H1 (cell line): ENCODE results near the gene CACNA1G. TPM values are rescaled to one million over a fixed set of nuclear protein-coding genes. Genes with fewer than 3 reads are reported as not detected.

Experiments
- CTCF ChIA-PET: fragments of 300-600 bp; sonication (Branson Sonifier 250); formaldehyde crosslinking; loops from one replicate; lab custom pipeline; 2021; ENCODE audit not compliant: partially characterized antibody; lab: Charles Lee
- POLR2A ChIA-PET: fragments of 300-600 bp; sonication (Branson Sonifier 250); formaldehyde crosslinking; loops from one replicate; lab custom pipeline; 2021; ENCODE audit warnings: inconsistent platforms; ENCODE audit not compliant: partially characterized antibody; lab: Charles Lee
- DNase-seq, 2 experiments: peaks; one replicate each; pipeline versions ENCODE4 v3.0.0 to v3.0.0-alpha.2; 2010 to 2022; ENCODE audit warnings: low spot score in 2 of 2, low read depth in 1 of 2, mixed read lengths in 1 of 2
- FAIRE-seq: peaks from 2 replicates; lab custom pipeline; 2011; peaks lifted over from hg19 to GRCh38; lab: Jason Lieb, UNC
- H2AFZ ChIP-seq: 2 replicates; pipeline ENCODE4 v1.8.1; 2012; ENCODE audit warnings: low read length, inconsistent platforms
- H2AK5ac ChIP-seq: 2 replicates; pipeline ENCODE4 v1.6.1; 2013; ENCODE audit warnings: low read depth, low read length
- H2BK120ac ChIP-seq: replicated peaks from 2 replicates; pipeline ENCODE3; 2013; ENCODE audit warnings: low read depth, low read length, inconsistent platforms
- H2BK12ac ChIP-seq: 2 replicates; pipeline ENCODE4 v1.6.1; 2013; ENCODE audit warnings: low read depth, low read length
- H2BK15ac ChIP-seq: 2 replicates; pipeline ENCODE4 v1.6.1; 2013; ENCODE audit warnings: low read length
- H2BK20ac ChIP-seq: 2 replicates; pipeline ENCODE4 v1.6.1; 2013; ENCODE audit warnings: low read length
- H2BK5ac ChIP-seq: 2 replicates; pipeline ENCODE4 v1.6.1; 2013; ENCODE audit warnings: low read depth, low read length
- H3K14ac ChIP-seq: 2 replicates; pipeline ENCODE4 v1.6.1; 2013; ENCODE audit warnings: inconsistent platforms; ENCODE audit not compliant: insufficient read length
- H3K18ac ChIP-seq: 2 replicates; pipeline ENCODE4 v1.6.1; 2013; ENCODE audit warnings: low read length; ENCODE audit errors: extremely low read depth
- H3K23ac ChIP-seq: 2 replicates; pipeline ENCODE4 v1.6.1; 2013; ENCODE audit warnings: inconsistent platforms; ENCODE audit not compliant: insufficient read length
- H3K23me2 ChIP-seq: 2 replicates; pipeline ENCODE4 v1.6.1; 2013; ENCODE audit warnings: low read depth, low read length
- H3K27ac ChIP-seq: 2 replicates; pipeline ENCODE4 v1.6.1; 2011; ENCODE audit warnings: low read depth, low read length, inconsistent platforms
- H3K27me3 ChIP-seq, 4 experiments: replicated peaks in 1 of 4; 1 replicate in 1 of 4; 2 replicates in 3 of 4; pipeline versions ENCODE4 v1.6.1 to v1.8.1; 2011 to 2013; ENCODE audit warnings: low read length in 3 of 4, mild to moderate bottlenecking in 3 of 4, inconsistent platforms in 2 of 4, mixed read lengths in 2 of 4, moderate library complexity in 1 of 4; ENCODE audit not compliant: control insufficient read depth in 3 of 4, insufficient read depth in 3 of 4; ENCODE audit errors: extremely low read depth in 1 of 4
- H3K36me3 ChIP-seq, 4 experiments: 2 replicates each; pipeline versions ENCODE4 v1.6.1 to v1.8.1; 2011 to 2013; ENCODE audit warnings: mild to moderate bottlenecking in 4 of 4, low read length in 3 of 4, moderate library complexity in 2 of 4, control low read depth in 1 of 4, inconsistent platforms in 1 of 4; ENCODE audit not compliant: insufficient read depth in 4 of 4, control insufficient read depth in 2 of 4
- H3K4ac ChIP-seq: replicated peaks from 2 replicates; pipeline ENCODE3; 2013; ENCODE audit warnings: low read length, low read depth, mixed read lengths, inconsistent platforms; ENCODE audit not compliant: insufficient read length
- H3K4me1 ChIP-seq, 4 experiments: replicated peaks in 1 of 4; 1 replicate in 1 of 4; 2 replicates in 3 of 4; pipeline versions ENCODE4 v1.6.1 to v1.8.1; 2011 to 2013; ENCODE audit warnings: low read length in 3 of 4, inconsistent platforms in 2 of 4, mixed read lengths in 1 of 4; ENCODE audit not compliant: insufficient read depth in 4 of 4, control insufficient read depth in 3 of 4
- H3K4me2 ChIP-seq, 2 experiments: 2 replicates each; pipeline versions ENCODE4 v1.6.1 to v1.8.1; 2011 to 2013; ENCODE audit warnings: low read depth in 2 of 2, low read length in 2 of 2, control low read depth in 1 of 2, inconsistent platforms in 1 of 2, mild to moderate bottlenecking in 1 of 2; ENCODE audit not compliant: insufficient read depth in 1 of 2
- H3K4me3 ChIP-seq, 4 experiments: fragments of 200-600, 300-600 bp in 1 of 4; sonication (generic), shearing (Covaris generic), sonication (Bioruptor Twin) in 1 of 4; 2 replicates each; pipeline versions ENCODE4 v1.5.1 to v1.8.1; 2011 to 2016; ENCODE audit warnings: low read length in 4 of 4, low read depth in 3 of 4, control low read depth in 2 of 4, inconsistent platforms in 2 of 4, mild to moderate bottlenecking in 2 of 4, mixed read lengths in 1 of 4, moderate library complexity in 1 of 4; ENCODE audit not compliant: insufficient read depth in 2 of 4; ENCODE audit errors: extremely low read depth in 1 of 4
- H3K56ac ChIP-seq: replicated peaks from 2 replicates; pipeline ENCODE3; 2013; ENCODE audit warnings: low read depth, mild to moderate bottlenecking, mixed read lengths, low read length, inconsistent platforms; ENCODE audit not compliant: insufficient read length
- H3K79me1 ChIP-seq: 2 replicates; pipeline ENCODE4 v1.6.1; 2013; ENCODE audit warnings: low read depth, low read length, control low read depth
- H3K79me2 ChIP-seq, 2 experiments: 2 replicates each; pipeline versions ENCODE4 v1.6.1 to v1.8.1; 2012 to 2013; ENCODE audit warnings: low read length in 2 of 2, mild to moderate bottlenecking in 2 of 2, inconsistent platforms in 1 of 2; ENCODE audit not compliant: insufficient read depth in 2 of 2, control insufficient read depth in 1 of 2
- H3K9ac ChIP-seq, 4 experiments: replicated peaks in 1 of 4; 1 replicate in 1 of 4; 2 replicates in 3 of 4; pipeline versions ENCODE4 v1.6.1 to v1.8.1; 2011 to 2013; ENCODE audit warnings: low read depth in 3 of 4, low read length in 3 of 4, control low read depth in 2 of 4, mild to moderate bottlenecking in 2 of 4, moderate library complexity in 2 of 4, inconsistent platforms in 1 of 4; ENCODE audit errors: extremely low read depth in 1 of 4
- H3K9me3 ChIP-seq, 2 experiments: 2 replicates each; pipeline versions ENCODE4 v1.6.1 to v1.8.1; 2012 to 2013; ENCODE audit warnings: mild to moderate bottlenecking in 2 of 2, moderate library complexity in 2 of 2, control low read depth in 1 of 2, inconsistent platforms in 1 of 2, low read depth in 1 of 2, low read length in 1 of 2, mixed read lengths in 1 of 2; ENCODE audit not compliant: insufficient read depth in 2 of 2
- H4K20me1 ChIP-seq, 2 experiments: replicated peaks in 1 of 2; 2 replicates each; pipeline versions ENCODE3 to v1.8.1; 2011 to 2013; ENCODE audit warnings: inconsistent platforms in 2 of 2, low read length in 2 of 2, mild to moderate bottlenecking in 1 of 2; ENCODE audit not compliant: insufficient read depth in 2 of 2, control insufficient read depth in 1 of 2
- H4K5ac ChIP-seq: 2 replicates; pipeline ENCODE4 v1.6.1; 2013; ENCODE audit warnings: low read length, low read depth, mixed read lengths, inconsistent platforms; ENCODE audit not compliant: insufficient read length
- H4K8ac ChIP-seq: 2 replicates; pipeline ENCODE4 v1.8.0; 2013; ENCODE audit warnings: mild to moderate bottlenecking, moderate library complexity, low read length, inconsistent platforms; ENCODE audit not compliant: insufficient read depth; ENCODE audit errors: extremely low read depth
- H4K91ac ChIP-seq: replicated peaks from 2 replicates; pipeline ENCODE3; 2013; ENCODE audit warnings: low read length, mixed read lengths, inconsistent platforms; ENCODE audit not compliant: insufficient read length
- EZH2 ChIP-seq: fragments of 200-600 bp; sonication (generic); IDR thresholded peaks from 2 replicates; pipeline ENCODE4 v1.7.1; 2012; ENCODE audit warnings: low read depth, mild to moderate bottlenecking, moderate library complexity, low read length, inconsistent platforms; ENCODE audit not compliant: severe bottlenecking
- KDM4A ChIP-seq: IDR thresholded peaks from one replicate; pipeline ENCODE4 v1.7.1; 2012; ENCODE audit warnings: low read depth, mild to moderate bottlenecking, moderate library complexity, low read length, inconsistent platforms; ENCODE audit not compliant: severe bottlenecking
- NRF1 ChIP-seq: IDR thresholded peaks from 2 replicates; pipeline ENCODE4 v1.6.1; 2011; ENCODE audit warnings: mild to moderate bottlenecking, low read depth, low read length, improper control_type of control experiment
- RNF2 ChIP-seq: fragments of 200-900, 300-1000 bp; sonication (generic); IDR thresholded peaks from 2 replicates; pipeline ENCODE4 v1.7.1; 2016; ENCODE audit warnings: borderline replicate concordance, low read depth, mild to moderate bottlenecking, antibody characterized with exemption, low read length; ENCODE audit not compliant: poor library complexity, severe bottlenecking; ENCODE audit errors: missing control alignments
- SIX5 ChIP-seq: IDR thresholded peaks from 2 replicates; pipeline ENCODE4 v1.6.1; 2011; ENCODE audit warnings: mild to moderate bottlenecking, low read depth, low read length
- SP2 ChIP-seq: IDR thresholded peaks from 2 replicates; pipeline ENCODE4 v1.6.1; 2012; ENCODE audit warnings: mild to moderate bottlenecking, low read length, inconsistent platforms
- TEAD4 ChIP-seq: IDR thresholded peaks from 2 replicates; pipeline ENCODE4 v1.6.1; 2012; ENCODE audit warnings: low read depth, low read length, inconsistent platforms, mixed read lengths
- WGBS, 2 experiments: shearing (Covaris generic) in 1 of 2; methylation state at CpG; one replicate each; pipeline versions ENCODE4 v1.1.6 to v1.1.7; 2013 to 2015; ENCODE audit warnings: low lambda C conversion rate in 2 of 2, mixed read lengths in 2 of 2, inconsistent platforms in 1 of 2, low coverage in 1 of 2, missing lambda C conversion rate in 1 of 2; ENCODE audit not compliant: insufficient replicate concordance in 2 of 2, insufficient coverage in 1 of 2, insufficient read length in 1 of 2; ENCODE audit errors: extremely low coverage in 1 of 2, missing lambda C conversion rate in 1 of 2; 5-methylcytosine and 5-hydroxymethylcytosine counted together
- polyA plus RNA-seq, 7 experiments: library from polyadenylated mRNA; depleted of rRNA in 3 of 7; stranded (reverse) in 5 of 7; unstranded in 2 of 7; fragments of >200 nt in 5 of 7; fragments of 200-250 nt in 2 of 7; gene quantifications; 1 replicate in 5 of 7; 2 replicates in 1 of 7; 4 replicates in 1 of 7; pipeline versions ENCODE4 v1.2.1 to v1.2.3, GENCODE V29; 2011 to 2013; ENCODE audit warnings: missing spikeins in 2 of 7, mixed read lengths in 2 of 7
- total RNA-seq: library from RNA; stranded (reverse); fragmentation: NEBNext Ultra II Directional; extraction: Animal tissue kit (Norgen Biotek cat#: 25700); gene quantifications from 2 replicates; pipeline ENCODE4 v1.2.1, GENCODE V29; 2021
- TF ChIP-seq, protein P1 (sequence below): IDR thresholded peaks from 2 replicates; pipeline ENCODE4 v1.6.1; 2012; ENCODE audit warnings: inconsistent platforms
- TF ChIP-seq, protein P2 (sequence below): IDR thresholded peaks from 2 replicates; pipeline ENCODE4 v1.6.1; 2011; ENCODE audit warnings: low read length, improper control_type of control experiment

The CACNA1G gene
- total and polyA plus RNA-seq, 2 of the 8 experiments (the other 6 are each of a cell fraction or from before 2014, with no cell fraction given) = 2.9 to 4.9 TPM

DNA sequence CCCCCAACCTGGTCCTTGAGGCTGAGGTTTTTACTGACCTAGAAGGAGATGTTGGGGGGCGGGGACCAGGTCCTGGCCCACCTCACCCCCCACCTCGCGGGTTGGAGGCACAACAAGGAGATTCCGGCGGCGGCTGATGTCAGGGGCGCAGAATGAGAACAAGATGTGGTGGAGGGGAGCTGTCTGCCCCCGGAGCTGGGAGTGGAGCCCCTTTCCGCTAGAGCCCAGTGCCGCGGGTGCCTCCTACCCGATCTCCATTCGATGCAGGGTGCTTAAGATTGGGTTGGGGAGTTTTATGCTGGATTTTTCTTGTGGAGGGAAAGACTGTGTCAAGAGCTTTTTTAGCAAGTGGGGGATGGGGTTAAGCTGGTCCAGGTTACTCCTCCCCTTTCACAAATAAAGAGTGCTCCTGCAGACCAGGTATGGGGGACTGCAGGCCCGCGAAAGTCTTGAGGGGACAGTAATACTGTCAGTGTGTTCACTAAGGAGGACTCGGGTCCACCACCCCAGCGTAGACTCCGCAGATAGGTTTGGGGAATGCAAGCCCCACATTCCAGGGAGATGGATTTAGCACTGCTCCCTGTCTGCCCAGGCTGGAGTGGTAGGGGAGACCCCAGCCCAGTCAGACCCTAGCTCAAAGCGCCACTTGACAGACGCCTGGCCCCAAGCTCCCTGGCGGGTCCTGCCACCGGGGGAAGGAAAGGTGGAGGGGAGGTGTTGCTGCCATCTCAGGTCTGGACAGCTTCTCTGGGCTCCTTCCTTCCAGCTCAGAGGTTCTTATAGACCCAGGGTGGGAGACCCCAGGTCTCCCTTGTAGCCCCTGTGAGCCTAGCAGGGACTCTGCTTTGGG lies 2.0 kb downstream of the CACNA1G start:
- H3K4me1 ChIP-seq = peaks cover 0 to 37% (median 21%) of the 10 kb centered on the region in 4 experiments; a peak in 6 of 7 replicates
- CTCF ChIA-PET = interaction anchor here (0.9 to 7.2 kb wide), 20 partner anchors 7 to 135 kb away, joined by 3 to 89 read pairs (median 4); no protein-coding TSS in a partner anchor
- no peak overlapping the region for H4K5ac ChIP-seq
- H3K4me3 ChIP-seq = peak overlapping the region; percentile 22 to 63 (median 34); a peak in 7 of 8 replicates
- no peak overlapping the region for H3K9ac ChIP-seq
- H3K9me3 ChIP-seq = no peaks in the 10 kb centered on the region
- H3K23ac ChIP-seq = no peak overlapping the region
- no peaks in the 10 kb centered on the region for H3K79me1 ChIP-seq
- H3K18ac ChIP-seq = peak overlapping the region; percentile 32
- peaks cover 17% of the 10 kb centered on the region; the same call in 1 of the 2 replicates for H3K23me2 ChIP-seq
- H2AFZ ChIP-seq = no peak overlapping the region
- H2BK20ac ChIP-seq = 0 out of 2 replicates have a peak overlapping the region, but pooled peaks have one; percentile 32
- peaks cover 7% of the 10 kb centered on the region in 2 experiments for H4K20me1 ChIP-seq
- no peak overlapping the region for H3K14ac ChIP-seq
- WGBS, 2 experiments = 9% methylated on average over 17 of the region's 22 CpGs; no CpG with 5 or more reads in 1 of the 2 experiments
- H3K4ac ChIP-seq = no peak overlapping the region
- peak in 1 of 2 experiments; percentile 68 for DNase-seq
- no peak overlapping the region; the same call in 1 of the 2 replicates for H2AK5ac ChIP-seq
- no peak for FAIRE-seq
- no peak overlapping the region for H3K56ac ChIP-seq
- POLR2A ChIA-PET = interaction anchor here (0.6 to 2.2 kb wide), 15 partner anchors 8 to 305 kb away, joined by 3 to 6 read pairs (median 4); no protein-coding TSS in a partner anchor
- peak overlapping the region; percentile 75 to 82 for H3K4me2 ChIP-seq
- H3K27me3 ChIP-seq = peaks cover 27 to 80% (median 71%) of the 10 kb centered on the region in 4 experiments
- H2BK12ac ChIP-seq = peak overlapping the region; percentile 27; the same call in 1 of the 2 replicates
- 0 out of 2 replicates have a peak overlapping the region, but pooled peaks have one; percentile 72 for H2BK15ac ChIP-seq
- H3K36me3 ChIP-seq = no peaks in the 10 kb centered on the region
- H2BK120ac ChIP-seq = no peak overlapping the region
- no peak overlapping the region for H4K91ac ChIP-seq
- no peak overlapping the region for H3K27ac ChIP-seq
- H3K79me2 ChIP-seq = no peaks in the 10 kb centered on the region
- no peak overlapping the region for H2BK5ac ChIP-seq
- no peak overlapping the region for H4K8ac ChIP-seq
- TF ChIP-seq SIX5 (no peak), SP2 (no peak), TEAD4 (peak; percentile 73), KDM4A (peak; percentile 4), EZH2 (peak; percentile 73), NRF1 (no peak), RNF2 (peak; percentile 9)
- TF ChIP-seq, protein P1, sequence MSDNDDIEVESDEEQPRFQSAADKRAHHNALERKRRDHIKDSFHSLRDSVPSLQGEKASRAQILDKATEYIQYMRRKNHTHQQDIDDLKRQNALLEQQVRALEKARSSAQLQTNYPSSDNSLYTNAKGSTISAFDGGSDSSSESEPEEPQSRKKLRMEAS = no peak
- TF ChIP-seq, protein P2, sequence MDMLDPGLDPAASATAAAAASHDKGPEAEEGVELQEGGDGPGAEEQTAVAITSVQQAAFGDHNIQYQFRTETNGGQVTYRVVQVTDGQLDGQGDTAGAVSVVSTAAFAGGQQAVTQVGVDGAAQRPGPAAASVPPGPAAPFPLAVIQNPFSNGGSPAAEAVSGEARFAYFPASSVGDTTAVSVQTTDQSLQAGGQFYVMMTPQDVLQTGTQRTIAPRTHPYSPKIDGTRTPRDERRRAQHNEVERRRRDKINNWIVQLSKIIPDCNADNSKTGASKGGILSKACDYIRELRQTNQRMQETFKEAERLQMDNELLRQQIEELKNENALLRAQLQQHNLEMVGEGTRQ = no peak
